ENCODE results near the gene DLG3.

The DLG3 gene

GRCh38 chrX:70437921-70438665 lies 6.5 kb upstream of the DLG3 start:
- no peak for DNase-seq

DNA sequence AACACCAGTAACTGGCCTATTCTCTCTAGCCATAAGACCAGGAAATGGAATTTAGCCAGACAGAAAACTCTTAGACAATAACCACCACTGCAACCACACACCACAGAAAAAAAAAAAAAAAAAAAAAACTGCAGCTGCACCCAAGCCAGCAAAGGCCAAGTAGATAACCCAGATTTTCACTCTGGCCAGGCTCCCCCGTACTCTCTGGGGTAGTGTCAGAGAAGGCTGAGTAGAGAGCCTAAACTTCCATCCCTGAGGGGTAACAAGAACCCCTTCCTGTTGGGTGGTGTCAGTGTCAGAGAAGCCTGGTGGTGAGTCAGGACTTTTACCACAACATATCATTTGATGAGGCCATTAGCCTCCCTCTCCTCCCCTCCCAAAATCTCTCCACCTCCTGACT lies 5.6 kb upstream of the DLG3 start:
- DNase-seq = no peak

GRCh38 chrX:70442224-70442623 lies 2.4 kb upstream of the DLG3 start:
- DNase-seq = no peak

GRCh38 chrX:70444946-70445656 lies 466 bp downstream of the DLG3 start:
- no peak for DNase-seq

GRCh38 chrX:70445951-70446350 lies 1.3 kb downstream of the DLG3 start:
- no peak for DNase-seq

- DNase-seq = no peak
Measured at GRCh38 chrX:70446380-70447350, 2.0 kb downstream of the DLG3 start.

GRCh38 chrX:70449457-70449966 lies 4.9 kb downstream of the DLG3 start:
- no peak for DNase-seq

DNA sequence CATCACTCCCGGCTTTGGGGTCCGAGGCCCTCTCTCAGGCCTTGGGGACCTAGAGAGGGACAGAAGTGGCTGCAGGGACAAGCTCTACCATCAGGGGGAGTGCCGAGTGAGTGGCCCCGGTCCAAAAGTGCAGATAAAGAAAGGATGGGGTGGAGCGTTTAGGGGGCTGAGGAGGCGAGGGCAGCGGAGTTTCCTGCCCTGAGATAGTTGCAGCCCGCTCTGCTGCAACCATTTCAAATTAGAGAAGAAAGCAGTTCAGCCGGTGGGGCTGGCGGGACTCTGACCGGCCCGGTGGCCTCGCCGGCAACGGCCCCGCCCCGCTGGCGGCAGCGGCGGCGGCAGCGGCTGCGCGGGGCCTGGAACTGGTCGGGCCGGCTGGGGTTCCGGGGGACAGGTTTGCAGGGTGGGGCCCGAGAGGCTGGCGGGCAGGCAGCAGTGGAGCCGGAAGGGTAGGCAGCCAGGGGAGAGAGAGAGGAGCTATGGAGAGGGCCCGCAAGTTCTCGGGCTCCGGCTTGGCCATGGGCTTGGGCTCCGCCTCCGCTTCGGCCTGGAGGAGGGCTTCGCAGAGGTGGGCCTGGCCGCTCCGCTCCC lies 7.6 kb downstream of the DLG3 start:
- peak; percentile 68 for DNase-seq

DNA sequence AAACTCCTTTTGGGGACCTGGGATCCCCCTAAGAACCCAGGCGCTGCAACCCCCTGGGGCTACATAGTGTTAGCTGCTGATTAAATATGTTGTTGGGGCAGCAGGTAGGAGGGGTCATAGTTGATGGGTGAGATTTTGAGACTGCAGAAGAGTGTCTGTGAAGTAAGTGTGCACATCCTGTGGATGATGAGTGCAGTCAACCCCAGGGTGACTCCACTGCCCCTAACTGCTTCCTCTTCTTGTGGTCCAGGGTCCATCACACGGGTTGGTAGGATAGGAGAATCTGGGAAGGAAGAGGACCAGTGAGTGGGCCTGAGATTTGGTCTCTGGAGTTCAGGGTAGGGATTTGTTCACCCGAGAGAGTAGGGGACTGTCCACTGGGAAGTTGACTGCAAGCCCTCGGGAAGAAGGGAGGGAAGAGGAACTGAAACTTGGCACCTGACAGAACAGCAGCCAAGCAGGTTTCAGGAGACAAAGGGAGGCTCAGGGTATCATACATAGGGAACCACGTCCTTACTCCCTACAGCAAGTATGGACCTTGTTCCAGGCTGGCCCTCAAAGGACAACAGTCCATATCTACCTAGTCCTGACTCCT lies 8.5 kb downstream of the DLG3 start:
- no peak for DNase-seq

GRCh38 chrX:70454441-70455365 lies 10.1 kb downstream of the DLG3 start:
- DNase-seq = peak; percentile 73

DNA sequence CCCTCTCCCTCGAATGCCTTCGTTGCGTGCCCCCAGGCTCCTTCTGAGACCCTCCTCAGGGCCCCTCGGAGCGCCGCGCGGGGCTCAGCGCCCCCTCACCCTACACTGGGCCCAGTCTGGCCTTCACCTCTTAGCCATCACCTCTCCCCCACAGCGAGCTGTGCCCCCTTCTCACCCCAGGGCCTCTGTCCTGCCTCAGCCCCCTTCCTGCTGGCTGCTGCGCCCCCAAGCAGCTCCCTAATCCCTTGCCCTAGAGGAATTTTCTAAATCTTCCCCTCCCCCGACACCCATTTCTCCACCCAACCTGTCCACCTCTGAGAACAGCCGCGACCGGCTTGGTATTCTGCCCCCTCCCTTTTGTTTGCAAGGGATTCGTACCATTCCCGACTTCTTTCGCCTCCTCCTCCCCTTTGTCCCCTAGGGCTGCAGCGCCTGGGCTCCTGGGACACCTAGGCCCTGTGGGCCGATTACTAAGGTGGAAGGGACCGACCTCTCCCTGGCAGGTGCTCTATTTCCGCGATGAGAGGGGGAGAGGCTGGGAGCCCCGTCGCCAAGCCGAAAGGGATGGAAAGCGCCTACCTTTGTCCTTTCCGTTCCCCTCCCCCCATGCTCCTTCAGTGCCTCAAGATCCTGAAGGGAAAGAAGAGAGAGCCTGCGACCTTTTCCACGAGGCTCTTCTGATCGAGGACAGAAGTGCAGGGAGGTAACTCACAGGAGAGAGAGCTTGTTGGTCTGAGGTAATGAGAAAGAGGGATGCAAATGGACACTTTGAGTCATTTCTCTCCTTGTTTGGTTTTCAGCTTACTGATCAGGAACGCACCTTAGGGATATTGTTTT lies 10.9 kb downstream of the DLG3 start:
- DNase-seq = peak; percentile 15

DNA sequence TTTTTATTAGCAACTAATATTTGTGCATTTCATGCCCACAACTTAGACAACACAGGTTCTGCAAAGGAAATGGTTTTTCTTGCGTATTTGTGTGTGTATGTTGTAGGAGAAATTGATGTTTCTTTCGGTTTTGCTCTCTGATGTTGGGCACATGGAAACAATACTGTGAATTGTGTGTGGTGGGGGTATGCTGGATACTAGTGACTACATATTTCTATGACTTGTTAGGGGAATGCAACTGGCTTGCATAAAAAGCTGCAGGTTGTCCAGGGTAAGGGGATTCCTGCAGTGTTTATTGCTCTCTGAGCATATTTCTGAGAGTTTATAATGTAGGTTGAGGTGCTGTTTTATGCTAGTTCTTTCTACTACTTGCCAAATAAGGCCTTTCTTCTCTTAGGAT lies 11.6 kb downstream of the DLG3 start:
- DNase-seq = no peak

DNA sequence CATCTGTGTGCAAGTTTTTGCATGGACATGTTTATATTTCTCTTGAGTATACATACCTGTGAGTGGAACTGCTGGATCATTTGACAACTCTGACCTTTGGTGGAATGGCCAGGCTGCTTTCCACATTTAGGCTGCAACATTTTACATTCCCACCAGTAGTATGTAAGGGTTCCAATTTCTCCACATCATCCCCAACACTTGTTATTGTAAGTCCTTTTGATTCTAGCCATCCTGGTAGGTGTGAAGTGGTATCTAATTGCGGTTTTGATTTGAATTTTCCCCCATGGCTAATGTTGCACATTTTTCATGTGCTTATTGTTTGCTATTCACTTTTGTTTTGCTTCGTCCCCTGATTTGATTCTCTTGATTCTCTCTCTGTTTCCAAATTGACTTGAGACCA lies 16.4 kb downstream of the DLG3 start:
- DNase-seq = no peak

DNA sequence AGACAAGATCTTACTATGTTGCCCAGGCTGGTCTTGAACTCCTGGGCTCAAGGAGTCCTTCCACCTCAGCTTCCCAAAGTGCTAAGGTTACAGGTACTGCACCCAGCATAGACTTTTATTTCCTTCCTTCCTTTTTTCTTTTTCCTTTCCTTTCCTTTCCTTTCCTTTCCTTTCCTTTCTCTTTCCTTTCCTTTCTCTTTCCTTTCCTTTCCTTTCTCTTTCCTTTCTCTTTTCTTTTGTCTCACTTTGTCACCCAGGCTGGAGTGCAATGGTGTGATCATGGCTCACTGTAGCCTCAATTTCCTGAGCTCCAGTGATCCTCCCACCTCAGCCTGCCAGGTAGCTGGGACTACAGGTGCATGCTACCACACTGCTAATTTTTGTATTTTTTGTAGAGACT lies 19.4 kb downstream of the DLG3 start:
- no peak for DNase-seq

DNA sequence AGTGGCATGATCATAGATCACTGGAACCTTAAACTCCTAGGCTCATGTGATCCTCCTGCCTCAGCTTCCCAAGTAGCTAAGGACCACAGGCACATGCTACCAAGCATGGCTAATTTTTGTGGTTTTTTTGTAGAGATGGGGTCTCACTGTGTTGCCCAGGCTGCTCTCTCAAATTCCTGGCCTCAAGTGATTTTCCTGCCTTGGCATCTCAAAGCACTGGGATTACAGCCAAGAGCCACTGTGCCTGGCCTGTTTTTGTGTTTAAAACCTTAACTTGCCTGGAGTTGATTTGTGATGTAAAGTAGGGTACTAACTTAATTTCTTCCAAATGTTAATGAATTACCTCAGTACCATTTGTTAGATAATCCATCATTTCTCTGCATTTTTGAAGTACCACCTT lies 22.3 kb downstream of the DLG3 start:
- DNase-seq = no peak

- no peak for DNase-seq
Measured at GRCh38 chrX:70468709-70469108, 24.1 kb downstream of the DLG3 start.

DNA sequence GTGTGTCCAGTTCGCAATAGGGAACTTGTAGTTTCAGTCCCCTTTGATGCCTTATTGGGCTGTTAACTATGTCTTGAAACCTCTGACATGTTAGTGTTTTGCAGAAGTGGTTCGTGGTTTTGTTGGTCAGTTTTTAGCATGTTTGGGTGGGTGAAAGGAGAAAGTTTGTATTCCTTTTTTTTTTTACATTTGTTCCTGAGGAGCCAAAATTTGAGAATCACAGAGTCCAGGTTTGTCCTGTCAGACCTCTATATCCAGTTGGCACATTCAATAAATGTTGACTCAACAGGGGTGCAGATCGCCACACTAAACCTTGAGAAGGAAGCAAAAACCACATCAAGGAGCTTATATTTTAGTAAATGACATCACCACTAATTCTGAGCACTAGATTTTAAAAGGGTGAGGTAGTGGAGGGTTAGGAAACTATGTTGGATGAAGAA lies 26.2 kb downstream of the DLG3 start:
- DNase-seq = no peak

- DNase-seq = no peak
Measured at GRCh38 chrX:70476166-70476933, 31.7 kb downstream of the DLG3 start.
